ENCODE data around the gene MMP24OS. TPM values are rescaled to one million over a fixed set of nuclear protein-coding genes. Genes with fewer than 3 reads are reported as not detected.
"Not testable (repeated sequence)": the region's sequence is repeated elsewhere in the genome, so short reads cannot be mapped to it uniquely, and the experiment has no call there.

MMP24OS gene
- total and polyA plus RNA-seq, 2 donors (not counting 1 experiment from before 2014, with no cell fraction given): 36.3 to 57.0 TPM

GRCh38 chr20:35317416-35318210 is 39.7 kb upstream of the MMP24OS start:
- DNase-seq (no peak), ATAC-seq (ENCODE audit: low read depth) (no peak)
- Mint-ChIP-seq H3K4me1 (no peaks in the 10 kb centered on the region), H3K4me3 (no peak overlapping the region), H3K9me3 (ENCODE audit: insufficient read depth) (no peaks in the 10 kb centered on the region), H3K27me3 (no peaks in the 10 kb centered on the region), H3K27ac (no peak overlapping the region)
- Histone ChIP-seq H3K4me2 (replicated peaks; ENCODE audit: low read depth, low read length, poor library complexity, severe bottlenecking) (no peak overlapping the region), H3K27ac (ENCODE audit: low read length in 2 of 2) (no peak overlapping the region), H3K9ac (ENCODE audit: low read length) (no peak overlapping the region), H2AFZ (ENCODE audit: insufficient read depth, low read depth, low read length, poor library complexity, severe bottlenecking) (no peak overlapping the region), H3K36me3 (replicated peaks in 1 of 2; ENCODE audit: control extremely low read depth in 1 of 2, control insufficient read depth in 1 of 2, extremely low read depth in 1 of 2, insufficient read depth in 2 of 2, low read length in 1 of 2) (peaks cover 0 to 7% of the 10 kb centered on the region in 2 experiments), H3K4me3 (ENCODE audit: control extremely low read depth in 1 of 5, extremely low read depth in 1 of 5, insufficient read depth in 1 of 5, low read depth in 2 of 5, low read length in 4 of 5) (no peak overlapping the region), H3K4me1 (ENCODE audit: control insufficient read depth in 2 of 2, insufficient read depth in 2 of 2, low read length in 2 of 2) (no peaks in the 10 kb centered on the region), H3K27me3 (replicated peaks in 1 of 4; ENCODE audit: control extremely low read depth in 1 of 4, control insufficient read depth in 3 of 4, insufficient read depth in 4 of 4, low read length in 3 of 4) (no peaks in the 10 kb centered on the region), H3K9me3 (ENCODE audit: control extremely low read depth in 1 of 3, control insufficient read depth in 2 of 3, insufficient read depth in 1 of 3, low read length in 2 of 3) (no peaks in the 10 kb centered on the region), H4K20me1 (ENCODE audit: control insufficient read depth, insufficient read depth, low read length, poor library complexity, severe bottlenecking) (no peaks in the 10 kb centered on the region), H3K79me2 (ENCODE audit: control insufficient read depth, insufficient read depth, low read length) (no peaks in the 10 kb centered on the region)
- CTCF ChIA-PET: interaction anchor here (0.5 to 1.8 kb wide), 3 partner anchors 10 to 1360 kb away, joined by 3 to 7 read pairs (median 4); no protein-coding TSS in a partner anchor
- 83% methylated on average over 2 of the region's 5 CpGs for WGBS (ENCODE audit: insufficient coverage)
- POLR2A ChIA-PET: interaction anchor here (0.6 kb wide), 1 partner anchor 827 kb away, joined by 5 read pairs; no protein-coding TSS in a partner anchor
- TF ChIP-seq EZH2 (IDR thresholded peaks at IDR 0.05; ENCODE audit: borderline replicate concordance, insufficient read depth, low read depth, low read length, poor library complexity, severe bottlenecking): no peak
- no peak for TF ChIP-seq CTCF (IDR thresholded peaks at IDR 0.05)
- intact Hi-C loops (cut with micrococcal nuclease): no loop called here

GRCh38 chr20:35316086-35316485 is 38.2 kb upstream of the MMP24OS start:
- no peaks in the 10 kb centered on the region for H4K20me1 ChIP-seq (ENCODE audit: control insufficient read depth, insufficient read depth, low read length, poor library complexity, severe bottlenecking)
- no peaks in the 10 kb centered on the region for H3K79me2 ChIP-seq (ENCODE audit: control insufficient read depth, insufficient read depth, low read length)
- H3K27me3 ChIP-seq (replicated peaks in 1 of 4; ENCODE audit: control extremely low read depth in 1 of 4, control insufficient read depth in 3 of 4, insufficient read depth in 4 of 4, low read length in 3 of 4): no peaks in the 10 kb centered on the region
- no peaks in the 10 kb centered on the region for H3K4me1 ChIP-seq (ENCODE audit: control insufficient read depth in 2 of 2, insufficient read depth in 2 of 2, low read length in 2 of 2)
- ATAC-seq (ENCODE audit: low read depth) (no peak), DNase-seq (no peak)
- ChIA-PET POLR2A (no interaction called here), CTCF (no interaction called here)
- H3K9me3 ChIP-seq (ENCODE audit: control extremely low read depth in 1 of 3, control insufficient read depth in 2 of 3, insufficient read depth in 1 of 3, low read length in 2 of 3): no peaks in the 10 kb centered on the region
- H3K4me3 ChIP-seq (ENCODE audit: control extremely low read depth in 1 of 5, extremely low read depth in 1 of 5, insufficient read depth in 1 of 5, low read depth in 2 of 5, low read length in 4 of 5): no peak overlapping the region
- no peak overlapping the region for H3K27ac Mint-ChIP-seq
- no peak overlapping the region for H3K4me2 ChIP-seq (replicated peaks; ENCODE audit: low read depth, low read length, poor library complexity, severe bottlenecking)
- H3K36me3 ChIP-seq (replicated peaks in 1 of 2; ENCODE audit: control extremely low read depth in 1 of 2, control insufficient read depth in 1 of 2, extremely low read depth in 1 of 2, insufficient read depth in 2 of 2, low read length in 1 of 2): peaks cover 0 to 9% of the 10 kb centered on the region in 2 experiments
- TF ChIP-seq CTCF (IDR thresholded peaks at IDR 0.05) (no peak), EZH2 (IDR thresholded peaks at IDR 0.05; ENCODE audit: borderline replicate concordance, insufficient read depth, low read depth, low read length, poor library complexity, severe bottlenecking) (no peak)
- H2AFZ ChIP-seq (ENCODE audit: insufficient read depth, low read depth, low read length, poor library complexity, severe bottlenecking): no peak overlapping the region
- intact Hi-C loops (cut with micrococcal nuclease): no loop called here
- no peak overlapping the region for H3K27ac ChIP-seq (ENCODE audit: low read length in 2 of 2)
- H3K27me3 Mint-ChIP-seq: no peaks in the 10 kb centered on the region
- no peaks in the 10 kb centered on the region for H3K4me1 Mint-ChIP-seq
- WGBS (ENCODE audit: insufficient coverage): 100% methylated on average over 1 of the region's 2 CpGs
- H3K4me3 Mint-ChIP-seq: no peak overlapping the region
- no peak overlapping the region for H3K9ac ChIP-seq (ENCODE audit: low read length)
- H3K9me3 Mint-ChIP-seq (ENCODE audit: insufficient read depth): no peaks in the 10 kb centered on the region

GRCh38 chr20:35315632-35316020 is 37.7 kb upstream of the MMP24OS start:
- WGBS (ENCODE audit: insufficient coverage): 100% methylated on average over 5 of the region's 7 CpGs

More at GRCh38 chr20:35315632-35316020, 37.7 kb upstream of the MMP24OS start:
- H3K9ac ChIP-seq (ENCODE audit: low read length); H3K4me1 Mint-ChIP-seq; H3K4me2 ChIP-seq (replicated peaks; ENCODE audit: low read depth, low read length, poor library complexity, severe bottlenecking); H3K4me1 ChIP-seq (ENCODE audit: control insufficient read depth in 2 of 2, insufficient read depth in 2 of 2, low read length in 2 of 2); H4K20me1 ChIP-seq (ENCODE audit: control insufficient read depth, insufficient read depth, low read length, poor library complexity, severe bottlenecking); H3K36me3 ChIP-seq (replicated peaks in 1 of 2; ENCODE audit: control extremely low read depth in 1 of 2, control insufficient read depth in 1 of 2, extremely low read depth in 1 of 2, insufficient read depth in 2 of 2, low read length in 1 of 2); DNase-seq; H3K9me3 ChIP-seq (ENCODE audit: control extremely low read depth in 1 of 3, control insufficient read depth in 2 of 3, insufficient read depth in 1 of 3, low read length in 2 of 3); H3K4me3 ChIP-seq (ENCODE audit: control extremely low read depth in 1 of 5, extremely low read depth in 1 of 5, insufficient read depth in 1 of 5, low read depth in 2 of 5, low read length in 4 of 5); H3K79me2 ChIP-seq (ENCODE audit: control insufficient read depth, insufficient read depth, low read length); H3K4me3 Mint-ChIP-seq; CTCF ChIA-PET; POLR2A ChIA-PET; H3K9me3 Mint-ChIP-seq (ENCODE audit: insufficient read depth); intact Hi-C loops (cut with micrococcal nuclease); H3K27ac ChIP-seq (ENCODE audit: low read length in 2 of 2); H3K27me3 Mint-ChIP-seq; H3K27me3 ChIP-seq (replicated peaks in 1 of 4; ENCODE audit: control extremely low read depth in 1 of 4, control insufficient read depth in 3 of 4, insufficient read depth in 4 of 4, low read length in 3 of 4); H2AFZ ChIP-seq (ENCODE audit: insufficient read depth, low read depth, low read length, poor library complexity, severe bottlenecking); ATAC-seq (ENCODE audit: low read depth); H3K27ac Mint-ChIP-seq: not testable (repeated sequence)

All from B cell (primary cell).